ENCODE data around the gene HTR2C.

HTR2C gene

DNA sequence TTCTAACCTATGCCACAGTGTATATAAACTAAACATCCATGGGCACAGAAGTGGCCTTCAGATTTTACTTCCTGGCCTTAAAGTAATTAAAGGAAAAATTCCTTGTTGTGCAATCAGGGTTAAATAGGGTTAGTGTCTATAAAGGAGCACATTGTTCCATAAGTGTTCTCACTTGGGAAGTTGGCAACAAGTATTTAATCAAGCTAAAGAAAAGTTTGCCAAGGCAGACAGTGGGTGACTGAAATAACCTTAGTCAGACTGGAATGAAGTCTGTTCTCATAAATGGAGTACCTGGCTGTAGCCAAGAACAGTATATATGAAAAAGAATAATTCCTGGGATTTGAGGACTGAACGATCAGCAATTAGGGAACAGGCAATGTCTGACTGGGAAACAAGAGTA, 213.6 kb downstream of the HTR2C start:
- no peak overlapping the region for H3K4me3 ChIP-seq (ENCODE audit: low read depth, low read length)
- TF ChIP-seq, protein P1, sequence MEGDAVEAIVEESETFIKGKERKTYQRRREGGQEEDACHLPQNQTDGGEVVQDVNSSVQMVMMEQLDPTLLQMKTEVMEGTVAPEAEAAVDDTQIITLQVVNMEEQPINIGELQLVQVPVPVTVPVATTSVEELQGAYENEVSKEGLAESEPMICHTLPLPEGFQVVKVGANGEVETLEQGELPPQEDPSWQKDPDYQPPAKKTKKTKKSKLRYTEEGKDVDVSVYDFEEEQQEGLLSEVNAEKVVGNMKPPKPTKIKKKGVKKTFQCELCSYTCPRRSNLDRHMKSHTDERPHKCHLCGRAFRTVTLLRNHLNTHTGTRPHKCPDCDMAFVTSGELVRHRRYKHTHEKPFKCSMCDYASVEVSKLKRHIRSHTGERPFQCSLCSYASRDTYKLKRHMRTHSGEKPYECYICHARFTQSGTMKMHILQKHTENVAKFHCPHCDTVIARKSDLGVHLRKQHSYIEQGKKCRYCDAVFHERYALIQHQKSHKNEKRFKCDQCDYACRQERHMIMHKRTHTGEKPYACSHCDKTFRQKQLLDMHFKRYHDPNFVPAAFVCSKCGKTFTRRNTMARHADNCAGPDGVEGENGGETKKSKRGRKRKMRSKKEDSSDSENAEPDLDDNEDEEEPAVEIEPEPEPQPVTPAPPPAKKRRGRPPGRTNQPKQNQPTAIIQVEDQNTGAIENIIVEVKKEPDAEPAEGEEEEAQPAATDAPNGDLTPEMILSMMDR (IDR thresholded peaks at IDR 0.05; ENCODE audit: borderline replicate concordance, insufficient read depth, low read depth, low read length), result no peak

- H3K4me3 ChIP-seq (ENCODE audit: low read depth, low read length), result no peak overlapping the region
- TF ChIP-seq, protein P1 (IDR thresholded peaks at IDR 0.05; ENCODE audit: borderline replicate concordance, insufficient read depth, low read depth, low read length), result no peak
Measured at GRCh38 chrX:114798907-114799306, 215.0 kb downstream of the HTR2C start.

GRCh38 chrX:114800719-114801118, 216.8 kb downstream of the HTR2C start:
- no peak overlapping the region for H3K4me3 ChIP-seq (ENCODE audit: low read depth, low read length)
- TF ChIP-seq, protein P1 (IDR thresholded peaks at IDR 0.05; ENCODE audit: borderline replicate concordance, insufficient read depth, low read depth, low read length), result no peak

GRCh38 chrX:114819509-114819908, 235.6 kb downstream of the HTR2C start:
- H3K4me3 ChIP-seq (ENCODE audit: low read depth, low read length), result no peak overlapping the region
- TF ChIP-seq, protein P1 (IDR thresholded peaks at IDR 0.05; ENCODE audit: borderline replicate concordance, insufficient read depth, low read depth, low read length), result no peak

DNA sequence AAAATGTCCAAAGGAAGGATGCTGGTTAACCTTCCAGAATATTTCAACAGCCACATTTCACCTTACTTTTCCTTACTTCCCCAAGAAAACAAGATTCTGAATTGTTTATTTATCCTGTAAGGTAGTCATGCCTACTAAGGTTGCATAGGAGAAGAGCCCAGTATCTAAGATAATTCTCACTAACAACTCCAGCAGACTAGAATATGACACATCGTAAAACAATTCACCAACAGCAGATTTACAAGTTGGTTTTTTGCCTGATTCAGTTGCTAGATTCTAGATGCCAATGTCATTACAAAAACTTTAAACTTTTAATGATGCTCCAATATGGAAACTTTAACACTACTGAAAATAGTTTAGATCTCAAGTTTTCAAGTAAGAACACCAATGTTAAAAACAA, 257.2 kb downstream of the HTR2C start:
- TF ChIP-seq, protein P1 (IDR thresholded peaks at IDR 0.05; ENCODE audit: borderline replicate concordance, insufficient read depth, low read depth, low read length), result no peak
- no peak overlapping the region for H3K4me3 ChIP-seq (ENCODE audit: low read depth, low read length)

GRCh38 chrX:114842181-114842580, 258.3 kb downstream of the HTR2C start:
- TF ChIP-seq, protein P1 (IDR thresholded peaks at IDR 0.05; ENCODE audit: borderline replicate concordance, insufficient read depth, low read depth, low read length), result no peak

DNA sequence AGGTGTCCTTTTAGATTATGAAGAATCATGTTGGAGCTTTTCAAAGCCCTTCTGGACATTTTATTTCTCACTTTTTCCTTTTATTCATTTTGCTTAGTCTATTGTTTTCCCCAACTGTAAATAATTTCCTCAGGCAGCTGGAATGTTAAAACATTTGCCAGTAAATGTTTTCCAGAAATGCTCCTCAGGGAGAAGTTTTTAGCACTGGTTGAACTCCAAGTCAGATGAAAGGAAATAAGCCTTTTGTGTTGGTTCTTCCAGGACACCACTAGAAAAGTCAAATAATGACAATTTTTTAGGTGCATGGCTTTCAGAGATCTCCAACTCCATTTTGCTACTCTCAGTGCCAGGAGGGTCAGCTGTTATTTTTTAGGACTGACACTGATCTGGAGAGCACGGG, 305.6 kb downstream of the HTR2C start:
- H3K4me3 ChIP-seq (ENCODE audit: low read depth, low read length), result no peak overlapping the region
- TF ChIP-seq, protein P1 (IDR thresholded peaks at IDR 0.05; ENCODE audit: borderline replicate concordance, insufficient read depth, low read depth, low read length), result no peak

More at GRCh38 chrX:114842181-114842580, 258.3 kb downstream of the HTR2C start:
- H3K4me3 ChIP-seq (ENCODE audit: low read depth, low read length), result no peak overlapping the region

Measured in GM12875 (cell line).